ENCODE measurements around the gene PFDN2.
"Not testable (repeated sequence)": the region's sequence is repeated elsewhere in the genome, so short reads cannot be mapped to it uniquely, and the experiment has no call there.

Gene PFDN2

GRCh38 chr1:161079436-161080110 is 38.3 kb downstream of the PFDN2 start:
- no peak for FAIRE-seq

GRCh38 chr1:161077426-161077825 is 40.4 kb downstream of the PFDN2 start:
- FAIRE-seq = no peak

- FAIRE-seq = no peak
Observed at GRCh38 chr1:161076410-161076809, 41.4 kb downstream of the PFDN2 start.

GRCh38 chr1:161074676-161075368 is 43.0 kb downstream of the PFDN2 start:
- no peak for FAIRE-seq

GRCh38 chr1:161073474-161074121 is 44.2 kb downstream of the PFDN2 start:
- FAIRE-seq = no peak

- FAIRE-seq = no peak
Observed at GRCh38 chr1:161072751-161073449, 44.9 kb downstream of the PFDN2 start.

- peak; percentile 30 for FAIRE-seq
Observed at GRCh38 chr1:161071886-161072371, 45.9 kb downstream of the PFDN2 start.

GRCh38 chr1:161070761-161071160 is 47.1 kb downstream of the PFDN2 start:
- FAIRE-seq = no peak

GRCh38 chr1:161069731-161070270 is 48.0 kb downstream of the PFDN2 start, which contains the start of gene ARHGAP30:
Gene ARHGAP30, minus strand, starts transcription at chr1:161069891. Its CDS starts 267 bp downstream, at chr1:161069624.
- no peak for FAIRE-seq

- no peak for FAIRE-seq
Observed at GRCh38 chr1:161069241-161069640, 48.6 kb downstream of the PFDN2 start.

- no peak for FAIRE-seq
Observed at GRCh38 chr1:161068306-161069234, 49.3 kb downstream of the PFDN2 start.

GRCh38 chr1:161066694-161067093 is 51.1 kb downstream of the PFDN2 start:
- no peak for FAIRE-seq

GRCh38 chr1:161065681-161066080 is 52.2 kb downstream of the PFDN2 start:
- FAIRE-seq = not testable (repeated sequence)

- FAIRE-seq = not testable (repeated sequence)
Observed at GRCh38 chr1:161063936-161064335, 53.9 kb downstream of the PFDN2 start.

GRCh38 chr1:161061419-161061818 is 56.4 kb downstream of the PFDN2 start:
- no peak for FAIRE-seq

- FAIRE-seq = no peak
Observed at GRCh38 chr1:161059293-161059692, 58.5 kb downstream of the PFDN2 start.

GRCh38 chr1:161054805-161055204 is 63.0 kb downstream of the PFDN2 start:
- no peak for FAIRE-seq

- FAIRE-seq = no peak
Observed at GRCh38 chr1:161054232-161054631, 63.6 kb downstream of the PFDN2 start.

GRCh38 chr1:161052899-161053298 is 64.9 kb downstream of the PFDN2 start:
- FAIRE-seq = no peak

- no peak for FAIRE-seq
Observed at GRCh38 chr1:161051219-161051618, 66.6 kb downstream of the PFDN2 start.

Measured in G401.6 (cell line).